ENCODE measurements around the gene CLK3. TPM values are rescaled to one million over a fixed set of nuclear protein-coding genes. Genes with fewer than 3 reads are reported as not detected.

CLK3 gene
- total RNA-seq, 5 donors from 2014 or later (not counting 1 experiment from before 2014, with no cell fraction given), result 162 to 258 (median 180) TPM

DNA sequence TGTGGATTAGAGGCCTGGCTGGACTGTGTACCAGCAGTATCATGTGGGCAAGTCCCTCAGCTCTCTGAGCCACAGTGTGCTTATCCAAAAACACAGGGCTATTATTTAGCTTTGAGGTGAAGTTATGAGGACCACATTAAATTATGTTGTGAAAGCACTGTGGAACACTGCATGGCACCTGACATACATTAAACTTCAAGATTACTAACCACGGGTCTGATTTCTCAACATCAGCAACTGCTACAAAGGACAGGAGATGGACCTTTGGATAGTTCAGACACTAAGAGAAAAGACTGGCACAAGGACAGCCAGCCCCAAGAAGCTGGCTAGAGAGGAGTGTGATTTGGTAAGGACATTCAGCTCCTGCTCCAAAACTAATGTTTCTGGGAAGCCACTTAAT lies 21.3 kb downstream of the CLK3 start:
- CTCF ChIA-PET, result interaction anchor here (1.0 to 5.5 kb wide), 6 partner anchors 123 to 313 kb away, joined by 3 to 39 read pairs (median 6); no protein-coding TSS in a partner anchor
- Histone ChIP-seq H3K9me3 (no peaks in the 10 kb centered on the region), H3K27ac (ENCODE audit: low read length) (no peak overlapping the region), H3K4me1 (ENCODE audit: control insufficient read depth in 1 of 2, extremely low read depth in 1 of 2, insufficient read depth in 2 of 2, low read length in 2 of 2) (no peaks in the 10 kb centered on the region), H3K36me3 (ENCODE audit: control insufficient read depth in 2 of 2, extremely low read depth in 1 of 2, insufficient read depth in 1 of 2, low read length in 1 of 2) (peaks cover 4 to 89% of the 10 kb centered on the region in 2 donors), H3K27me3 (replicated peaks in 1 of 2; ENCODE audit: control insufficient read depth in 2 of 2, extremely low read depth in 1 of 2, insufficient read depth in 2 of 2, low read length in 1 of 2) (no peaks in the 10 kb centered on the region), H3K4me3 (ENCODE audit: control insufficient read depth in 1 of 2, extremely low read depth in 1 of 2, low read length in 1 of 2) (no peak overlapping the region)
- Mint-ChIP-seq H3K27me3 (no peaks in the 10 kb centered on the region), H3K36me3 (peaks cover 47% of the 10 kb centered on the region), H3K27ac (no peak overlapping the region), H3K4me3 (no peak overlapping the region), H3K9me3 (no peaks in the 10 kb centered on the region), H3K4me1 (peaks cover under 1 to 3% (median under 1%) of the 10 kb centered on the region in 3 donors)
- POLR2A ChIA-PET, result no interaction called here
- ATAC-seq (replicated peaks in 1 of 4) (no peak), DNase-seq (no peak)
- no CpG with 5 or more reads among the region's 1 CpG for WGBS (ENCODE audit: insufficient coverage)

DNA sequence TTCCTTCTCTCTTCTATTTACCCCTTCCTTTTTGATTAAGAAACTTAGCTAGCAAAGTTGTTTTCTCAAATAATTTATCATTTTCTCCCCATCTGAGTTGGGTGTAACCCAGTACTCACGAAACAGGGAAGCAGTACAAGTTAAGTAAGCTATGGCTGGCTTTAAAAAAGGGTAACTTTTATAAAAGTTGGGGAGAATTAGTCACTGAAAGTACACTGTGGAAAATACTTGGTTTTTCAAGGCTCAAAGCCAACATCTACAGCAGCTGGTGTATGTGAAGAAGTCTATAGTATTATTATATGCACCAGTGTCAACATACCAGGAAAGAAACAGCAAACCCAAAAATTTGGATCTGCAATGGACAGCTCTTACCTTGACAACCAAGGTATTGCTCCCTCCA lies 25.5 kb downstream of the CLK3 start:
- WGBS (ENCODE audit: insufficient coverage), result no CpG with 5 or more reads among the region's 1 CpG
- Histone ChIP-seq H3K9me3 (no peaks in the 10 kb centered on the region), H3K4me1 (ENCODE audit: control insufficient read depth in 1 of 2, extremely low read depth in 1 of 2, insufficient read depth in 2 of 2, low read length in 2 of 2) (no peaks in the 10 kb centered on the region), H3K27ac (ENCODE audit: low read length) (no peak overlapping the region), H3K36me3 (ENCODE audit: control insufficient read depth in 2 of 2, extremely low read depth in 1 of 2, insufficient read depth in 1 of 2, low read length in 1 of 2) (peaks cover 7 to 67% of the 10 kb centered on the region in 2 donors), H3K27me3 (replicated peaks in 1 of 2; ENCODE audit: control insufficient read depth in 2 of 2, extremely low read depth in 1 of 2, insufficient read depth in 2 of 2, low read length in 1 of 2) (no peaks in the 10 kb centered on the region), H3K4me3 (ENCODE audit: control insufficient read depth in 1 of 2, extremely low read depth in 1 of 2, low read length in 1 of 2) (no peak overlapping the region)
- no peak overlapping the region for H3K4me3 Mint-ChIP-seq
- no peaks in the 10 kb centered on the region for H3K9me3 Mint-ChIP-seq
- ChIA-PET POLR2A (no interaction called here), CTCF (interaction anchor here in 1 of 2 donors (1.4 kb wide), 1 partner anchor 9 kb away, joined by 5 read pairs; no protein-coding TSS in a partner anchor)
- peak overlapping the region in 1 of 2 donors; percentile 36 for H3K27ac Mint-ChIP-seq
- no peak for ATAC-seq (replicated peaks in 1 of 4)
- H3K27me3 Mint-ChIP-seq, result no peaks in the 10 kb centered on the region
- no peak for DNase-seq
- H3K4me1 Mint-ChIP-seq, result peaks cover 3 to 10% (median 6%) of the 10 kb centered on the region in 3 donors
- H3K36me3 Mint-ChIP-seq, result peaks cover 29% of the 10 kb centered on the region

DNA sequence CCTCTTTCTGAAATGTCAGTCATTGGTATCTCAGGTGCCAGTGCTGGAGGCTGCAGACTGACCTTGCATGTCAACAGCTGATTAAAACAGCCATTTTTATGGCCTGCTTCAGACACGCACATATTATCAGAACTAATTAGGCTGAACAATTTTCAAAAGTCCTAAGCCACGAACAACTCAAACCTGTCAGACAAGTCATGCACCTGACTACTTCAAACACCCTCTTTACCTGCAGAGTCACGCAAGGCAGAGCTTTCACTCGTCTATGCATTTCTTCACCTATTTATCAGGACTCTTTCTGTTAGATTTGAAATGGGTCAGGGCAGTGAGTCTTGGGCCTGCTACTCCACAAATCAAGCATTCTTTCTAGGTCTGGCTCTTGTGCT lies 26.7 kb downstream of the CLK3 start:
- Mint-ChIP-seq H3K36me3 (peaks cover 24% of the 10 kb centered on the region), H3K27me3 (no peaks in the 10 kb centered on the region), H3K27ac (no peak overlapping the region), H3K4me1 (peaks cover 3 to 10% (median 6%) of the 10 kb centered on the region in 3 donors), H3K4me3 (no peak overlapping the region), H3K9me3 (no peaks in the 10 kb centered on the region)
- Histone ChIP-seq H3K27ac (ENCODE audit: low read length) (no peak overlapping the region), H3K9me3 (no peaks in the 10 kb centered on the region), H3K27me3 (replicated peaks in 1 of 2; ENCODE audit: control insufficient read depth in 2 of 2, extremely low read depth in 1 of 2, insufficient read depth in 2 of 2, low read length in 1 of 2) (no peaks in the 10 kb centered on the region), H3K4me3 (ENCODE audit: control insufficient read depth in 1 of 2, extremely low read depth in 1 of 2, low read length in 1 of 2) (no peak overlapping the region), H3K36me3 (ENCODE audit: control insufficient read depth in 2 of 2, extremely low read depth in 1 of 2, insufficient read depth in 1 of 2, low read length in 1 of 2) (peaks cover 3 to 55% of the 10 kb centered on the region in 2 donors), H3K4me1 (ENCODE audit: control insufficient read depth in 1 of 2, extremely low read depth in 1 of 2, insufficient read depth in 2 of 2, low read length in 2 of 2) (no peaks in the 10 kb centered on the region)
- no peak for ATAC-seq (replicated peaks in 1 of 4)
- ChIA-PET CTCF (interaction anchor here in 1 of 2 donors (0.5 to 1.4 kb wide), 2 partner anchors 10 to 204 kb away, joined by 3 to 5 read pairs; no protein-coding TSS in a partner anchor), POLR2A (no interaction called here)
- DNase-seq, result no peak
- WGBS (ENCODE audit: insufficient coverage), result 95% methylated on average over 2 of the region's 4 CpGs

DNA sequence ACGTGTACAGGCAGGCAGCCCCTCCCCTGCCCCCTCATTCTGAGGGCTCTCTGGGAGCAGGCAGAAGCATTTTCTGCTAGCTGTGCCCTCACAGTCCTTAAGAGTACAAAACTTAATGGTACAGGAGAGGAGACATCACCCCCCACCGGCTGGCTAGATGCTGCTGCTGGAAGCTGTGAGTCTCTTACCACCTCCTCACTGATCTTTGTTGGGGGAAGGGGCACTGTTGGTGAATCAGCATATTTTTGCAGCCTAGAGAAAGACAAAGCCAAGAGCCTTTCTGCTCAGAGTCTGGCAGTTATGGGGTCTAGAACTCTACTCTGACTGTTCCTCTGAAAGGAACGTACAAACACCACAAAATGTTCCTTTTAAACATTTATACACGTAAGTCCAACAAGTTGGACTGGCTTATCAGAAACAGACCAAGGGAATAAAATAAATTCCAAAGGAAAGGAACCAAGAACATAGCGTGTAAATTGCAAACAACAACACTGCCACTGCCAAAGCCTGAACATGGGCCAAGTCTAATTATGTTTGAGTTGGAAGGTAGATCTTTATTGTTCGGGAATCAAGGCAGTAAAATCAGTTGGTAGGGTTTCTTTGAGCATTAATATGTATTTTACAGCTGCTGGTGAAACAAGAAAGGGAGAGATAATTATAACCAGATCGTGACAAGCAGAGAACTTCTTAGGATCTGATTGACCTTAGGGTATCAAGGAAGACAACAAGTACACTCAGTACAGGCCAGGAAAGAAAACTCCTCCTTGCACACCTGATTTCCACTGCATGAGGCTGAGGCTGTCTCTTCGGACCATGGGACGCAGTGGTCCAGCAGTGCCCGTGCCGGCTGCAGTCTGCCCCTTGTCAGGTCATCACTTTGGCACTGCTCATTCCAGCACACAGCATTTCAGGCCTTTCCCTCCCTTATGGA lies 27.4 kb downstream of the CLK3 start:
- DNase-seq, result no peak
- Histone ChIP-seq H3K4me3 (ENCODE audit: control insufficient read depth in 1 of 2, extremely low read depth in 1 of 2, low read length in 1 of 2) (no peak overlapping the region), H3K9me3 (no peaks in the 10 kb centered on the region), H3K27me3 (replicated peaks in 1 of 2; ENCODE audit: control insufficient read depth in 2 of 2, extremely low read depth in 1 of 2, insufficient read depth in 2 of 2, low read length in 1 of 2) (no peaks in the 10 kb centered on the region), H3K4me1 (ENCODE audit: control insufficient read depth in 1 of 2, extremely low read depth in 1 of 2, insufficient read depth in 2 of 2, low read length in 2 of 2) (no peaks in the 10 kb centered on the region), H3K27ac (ENCODE audit: low read length) (no peak overlapping the region), H3K36me3 (ENCODE audit: control insufficient read depth in 2 of 2, extremely low read depth in 1 of 2, insufficient read depth in 1 of 2, low read length in 1 of 2) (peaks cover 3 to 48% of the 10 kb centered on the region in 2 donors)
- H3K36me3 Mint-ChIP-seq, result peaks cover 20% of the 10 kb centered on the region
- peaks cover 3 to 10% (median 7%) of the 10 kb centered on the region in 3 donors for H3K4me1 Mint-ChIP-seq
- CTCF ChIA-PET, result no interaction called here
- no peak overlapping the region for H3K4me3 Mint-ChIP-seq
- no peak for ATAC-seq (replicated peaks in 1 of 4)
- 95% methylated on average over 7 of the region's 11 CpGs for WGBS (ENCODE audit: insufficient coverage)
- H3K27ac Mint-ChIP-seq, result peak overlapping the region; percentile 26 to 47
- no peaks in the 10 kb centered on the region for H3K9me3 Mint-ChIP-seq
- H3K27me3 Mint-ChIP-seq, result no peaks in the 10 kb centered on the region
- POLR2A ChIA-PET, result no interaction called here

GRCh38 chr15:74643665-74644204 lies 28.1 kb downstream of the CLK3 start:
- Mint-ChIP-seq H3K9me3 (no peaks in the 10 kb centered on the region), H3K4me1 (peaks cover 6 to 10% (median 9%) of the 10 kb centered on the region in 3 donors), H3K27me3 (no peaks in the 10 kb centered on the region), H3K27ac (peak overlapping the region in 1 of 2 donors; percentile 26), H3K36me3 (peaks cover 19% of the 10 kb centered on the region), H3K4me3 (no peak overlapping the region)
- H3K27ac ChIP-seq (ENCODE audit: low read length), result no peak overlapping the region
- WGBS (ENCODE audit: insufficient coverage), result 100% methylated on average over 1 of the region's 2 CpGs
- no peaks in the 10 kb centered on the region for H3K9me3 ChIP-seq
- no peaks in the 10 kb centered on the region for H3K27me3 ChIP-seq (replicated peaks in 1 of 2; ENCODE audit: control insufficient read depth in 2 of 2, extremely low read depth in 1 of 2, insufficient read depth in 2 of 2, low read length in 1 of 2)
- no peaks in the 10 kb centered on the region for H3K4me1 ChIP-seq (ENCODE audit: control insufficient read depth in 1 of 2, extremely low read depth in 1 of 2, insufficient read depth in 2 of 2, low read length in 2 of 2)
- H3K4me3 ChIP-seq (ENCODE audit: control insufficient read depth in 1 of 2, extremely low read depth in 1 of 2, low read length in 1 of 2), result no peak overlapping the region
- POLR2A ChIA-PET, result no interaction called here
- DNase-seq, result no peak
- no peak for ATAC-seq (replicated peaks in 1 of 4)
- H3K36me3 ChIP-seq (ENCODE audit: control insufficient read depth in 2 of 2, extremely low read depth in 1 of 2, insufficient read depth in 1 of 2, low read length in 1 of 2), result peaks cover 3 to 46% of the 10 kb centered on the region in 2 donors
- CTCF ChIA-PET, result no interaction called here

DNA sequence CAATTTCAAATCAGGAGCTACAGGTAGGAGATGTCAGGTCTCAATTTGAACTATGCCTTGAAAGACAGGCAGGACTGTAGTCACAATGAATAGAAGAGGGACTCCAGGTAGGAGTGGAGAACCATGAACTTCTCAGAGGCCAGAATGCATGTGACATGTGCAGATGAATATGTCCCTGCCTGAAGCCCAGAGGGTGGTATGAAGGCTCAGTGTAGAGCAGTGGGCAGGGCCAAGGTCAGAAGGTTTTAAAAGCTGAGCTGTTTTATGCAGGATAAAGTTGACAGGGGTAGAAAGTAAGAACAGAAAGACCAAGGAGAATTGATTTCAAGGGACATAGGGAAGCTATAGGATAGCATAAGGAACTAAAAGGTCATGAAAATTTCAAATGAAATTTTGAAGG lies 30.8 kb downstream of the CLK3 start:
- Histone ChIP-seq H3K27ac (ENCODE audit: low read length) (no peak overlapping the region), H3K36me3 (ENCODE audit: control insufficient read depth in 2 of 2, extremely low read depth in 1 of 2, insufficient read depth in 1 of 2, low read length in 1 of 2) (peaks cover 3 to 27% of the 10 kb centered on the region in 2 donors), H3K9me3 (no peaks in the 10 kb centered on the region), H3K4me1 (ENCODE audit: control insufficient read depth in 1 of 2, extremely low read depth in 1 of 2, insufficient read depth in 2 of 2, low read length in 2 of 2) (no peaks in the 10 kb centered on the region), H3K4me3 (ENCODE audit: control insufficient read depth in 1 of 2, extremely low read depth in 1 of 2, low read length in 1 of 2) (no peak overlapping the region), H3K27me3 (replicated peaks in 1 of 2; ENCODE audit: control insufficient read depth in 2 of 2, extremely low read depth in 1 of 2, insufficient read depth in 2 of 2, low read length in 1 of 2) (no peaks in the 10 kb centered on the region)
- H3K27me3 Mint-ChIP-seq, result no peaks in the 10 kb centered on the region
- ChIA-PET CTCF (interaction anchor here in 1 of 2 donors (1.1 kb wide), 1 partner anchor 14 kb away, joined by 3 read pairs; no protein-coding TSS in a partner anchor), POLR2A (no interaction called here)
- ATAC-seq (replicated peaks in 1 of 4) (no peak), DNase-seq (no peak)
- H3K4me3 Mint-ChIP-seq, result no peak overlapping the region
- H3K9me3 Mint-ChIP-seq, result no peaks in the 10 kb centered on the region
- peaks cover 9% of the 10 kb centered on the region for H3K36me3 Mint-ChIP-seq
- no peak overlapping the region for H3K27ac Mint-ChIP-seq
- H3K4me1 Mint-ChIP-seq, result peaks cover 9 to 11% (median 10%) of the 10 kb centered on the region in 3 donors

Data from T-cell (primary cell).